HepG2 (cell line): ENCODE results near the gene ZNF217. TPM values are rescaled to one million over a fixed set of nuclear protein-coding genes. Genes with fewer than 3 reads are reported as not detected.

Source experiments
- ELF3 ChIP-seq: IDR thresholded peaks from 2 replicates; pipeline ENCODE4 v1.6.1; 2016; ENCODE audit warnings: missing genetic modification reagents, missing compliant biosample characterization
- LCORL ChIP-seq, 2 experiments: fragments of 450-650 bp in 1 of 2; sonication (generic) in 1 of 2; formaldehyde crosslinking in 1 of 2; IDR thresholded peaks; 2 replicates each; pipeline versions ENCODE4 v1.5.0 to v1.6.1; 2017 to 2020; ENCODE audit warnings: antibody characterized with exemption in 1 of 2, missing genetic modification reagents in 1 of 2
- MIXL1 ChIP-seq: IDR thresholded peaks from 2 replicates; pipeline ENCODE4 v1.6.1; 2016
- SMC3 ChIP-seq: IDR thresholded peaks from 2 replicates; pipeline ENCODE4 v1.6.1; 2011; ENCODE audit warnings: low read length, improper control_type of control experiment
- SOX13 ChIP-seq, 3 experiments: fragments of 450-650 bp in 1 of 3; sonication (generic) in 1 of 3; formaldehyde crosslinking in 1 of 3; IDR thresholded peaks in 2 of 3; conservative IDR thresholded peaks in 1 of 3; 2 replicates each; pipeline versions ENCODE4 v1.5.0 to v1.6.1; 2016 to 2020; ENCODE audit warnings: antibody characterized with exemption in 1 of 3, mild to moderate bottlenecking in 1 of 3, missing compliant biosample characterization in 1 of 3, missing genetic modification reagents in 1 of 3, moderate library complexity in 1 of 3
- SOX6 ChIP-seq, 2 experiments: fragments of 450-650 bp in 1 of 2; sonication (generic) in 1 of 2; formaldehyde crosslinking in 1 of 2; IDR thresholded peaks; 2 replicates each; pipeline versions ENCODE4 v1.4.0 to v1.6.1; 2017 to 2020; ENCODE audit warnings: antibody characterized with exemption in 1 of 2, mild to moderate bottlenecking in 1 of 2, missing genetic modification reagents in 1 of 2
- ZNF331 ChIP-seq: sonication (generic); formaldehyde crosslinking; IDR thresholded peaks from 2 replicates; pipeline ENCODE4 v1.4.0; 2020; ENCODE audit warnings: missing genetic modification reagents
- ZNF614 ChIP-seq: IDR thresholded peaks from 2 replicates; pipeline ENCODE4 v1.6.1; 2018; ENCODE audit warnings: missing biosample characterization, missing genetic modification reagents, inconsistent platforms, borderline replicate concordance
- polyA plus RNA-seq, 8 experiments: library from polyadenylated mRNA; depleted of rRNA in 3 of 8; stranded (reverse) in 7 of 8; unstranded in 1 of 8; fragments of >200 nt; fragmentation: Illumina TruSeq in 4 of 8; extraction: Trizol in 4 of 8; gene quantifications; 2 replicates each; pipeline versions ENCODE4 v1.2.1 to v1.2.3, GENCODE V29; 2011 to 2016; ENCODE audit warnings: low read depth in 4 of 8, missing spikeins in 1 of 8, mixed read lengths in 1 of 8; ENCODE audit not compliant: insufficient read depth in 1 of 8
- total RNA-seq, 5 experiments: library from RNA; depleted of rRNA; stranded (reverse); fragments of >200 nt; fragmentation: Illumina TruSeq; extraction: Trizol; gene quantifications; 2 replicates each; pipeline ENCODE4 v1.2.3, GENCODE V29; 2016; ENCODE audit warnings: low read depth in 1 of 5
- TF ChIP-seq, protein P1 (sequence below): sonication (generic); formaldehyde crosslinking; IDR thresholded peaks from 2 replicates; pipeline ENCODE4 v1.9.0; 2022; ENCODE audit warnings: missing genetic modification reagents, mild to moderate bottlenecking, borderline replicate concordance
- TF ChIP-seq, protein P2 (sequence below): sonication (generic); formaldehyde crosslinking; IDR thresholded peaks from 2 replicates; pipeline ENCODE4 v1.4.0; 2020; ENCODE audit warnings: missing genetic modification reagents, borderline replicate concordance
- TF ChIP-seq, protein P3 (sequence below): sonication (generic); formaldehyde crosslinking; IDR thresholded peaks from 2 replicates; pipeline ENCODE4 v1.4.0; 2020; ENCODE audit warnings: missing genetic modification reagents, borderline replicate concordance
- TF ChIP-seq, protein P4 (sequence below): sonication (generic); formaldehyde crosslinking; IDR thresholded peaks from 2 replicates; pipeline ENCODE4 v1.4.0; 2020; ENCODE audit warnings: missing genetic modification reagents

The ZNF217 gene
- total and polyA plus RNA-seq, 2 of the 13 experiments (the other 11 are each of a cell fraction or from before 2014, with no cell fraction given), result 22.3 to 29.8 TPM

DNA sequence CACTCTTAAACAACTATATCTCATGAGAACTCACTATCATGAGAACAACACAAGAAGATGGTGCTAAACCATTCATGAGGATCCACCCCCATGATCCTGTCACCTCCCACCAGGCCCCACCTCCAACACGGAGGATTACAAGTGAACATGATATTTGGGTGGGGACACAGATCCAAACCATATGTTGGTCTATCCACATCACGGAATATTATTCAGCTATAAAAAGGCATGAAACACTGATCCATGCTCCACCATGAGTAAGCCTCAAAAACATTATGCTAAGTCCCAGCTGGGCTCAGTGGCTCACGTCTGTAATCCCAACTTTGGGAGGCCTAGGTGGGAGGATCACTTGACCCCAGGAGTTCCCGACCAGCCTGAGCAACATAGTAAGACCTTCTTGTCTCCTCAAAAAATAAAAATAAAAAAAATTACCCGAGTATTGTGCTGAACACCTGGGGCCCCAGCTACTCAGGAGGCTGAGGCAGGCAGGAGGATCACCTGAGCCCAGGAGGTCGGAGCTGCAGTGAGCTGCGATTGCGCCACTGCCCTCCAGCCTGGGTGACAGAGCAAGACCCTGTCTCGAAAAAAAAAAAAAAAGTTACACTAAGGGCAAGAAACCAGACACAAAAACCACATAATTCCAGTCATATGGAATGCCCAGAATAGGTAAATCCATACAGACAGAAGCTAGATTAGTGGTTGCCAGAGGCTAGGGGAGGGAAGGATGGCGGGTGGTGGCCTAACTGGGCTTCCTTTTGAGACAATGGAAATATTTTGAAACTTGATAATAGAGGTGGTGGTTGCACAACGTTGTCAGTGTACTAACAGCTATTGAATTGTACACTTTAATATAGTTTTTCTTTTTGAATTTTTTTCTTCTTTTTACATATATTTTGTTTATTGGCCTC is 43.1 kb downstream of the ZNF217 start (continued):
- TF ChIP-seq, protein P1, sequence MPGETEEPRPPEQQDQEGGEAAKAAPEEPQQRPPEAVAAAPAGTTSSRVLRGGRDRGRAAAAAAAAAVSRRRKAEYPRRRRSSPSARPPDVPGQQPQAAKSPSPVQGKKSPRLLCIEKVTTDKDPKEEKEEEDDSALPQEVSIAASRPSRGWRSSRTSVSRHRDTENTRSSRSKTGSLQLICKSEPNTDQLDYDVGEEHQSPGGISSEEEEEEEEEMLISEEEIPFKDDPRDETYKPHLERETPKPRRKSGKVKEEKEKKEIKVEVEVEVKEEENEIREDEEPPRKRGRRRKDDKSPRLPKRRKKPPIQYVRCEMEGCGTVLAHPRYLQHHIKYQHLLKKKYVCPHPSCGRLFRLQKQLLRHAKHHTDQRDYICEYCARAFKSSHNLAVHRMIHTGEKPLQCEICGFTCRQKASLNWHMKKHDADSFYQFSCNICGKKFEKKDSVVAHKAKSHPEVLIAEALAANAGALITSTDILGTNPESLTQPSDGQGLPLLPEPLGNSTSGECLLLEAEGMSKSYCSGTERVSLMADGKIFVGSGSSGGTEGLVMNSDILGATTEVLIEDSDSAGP (CRISPR knock-in tag), result 0 out of 2 replicates have a peak, but pooled peaks have one; percentile 0
- TF ChIP-seq ZNF331 (CRISPR knock-in tag), result peak; percentile 77; the same call in 1 of the 2 replicates
- 0 out of 2 replicates have a peak, but pooled peaks have one; percentile 27 for TF ChIP-seq ZNF614
- peak; percentile 25; the same call in 1 of the 2 replicates for TF ChIP-seq ELF3 (CRISPR knock-in tag)
- no peak for TF ChIP-seq SOX6 (IDR thresholded peaks at IDR 0.05)
- TF ChIP-seq SOX6 (CRISPR knock-in tag; IDR thresholded peaks at IDR 0.05), result peak; percentile 89
- TF ChIP-seq SMC3, result peak; percentile 1; the same call in 1 of the 2 replicates
- TF ChIP-seq MIXL1 (CRISPR knock-in tag), result 0 out of 2 replicates have a peak, but pooled peaks have one; percentile 52
- TF ChIP-seq SOX13 (IDR thresholded peaks at IDR 0.05), result peak; percentile 63
- TF ChIP-seq SOX13 (CRISPR knock-in tag; conservative IDR thresholded peaks at IDR 0.05 in 1 of 2, IDR thresholded peaks at IDR 0.05 in 1 of 2), result peak in 1 of 2 experiments; percentile 92; a peak in 2 of 4 replicates
- TF ChIP-seq, protein P2, sequence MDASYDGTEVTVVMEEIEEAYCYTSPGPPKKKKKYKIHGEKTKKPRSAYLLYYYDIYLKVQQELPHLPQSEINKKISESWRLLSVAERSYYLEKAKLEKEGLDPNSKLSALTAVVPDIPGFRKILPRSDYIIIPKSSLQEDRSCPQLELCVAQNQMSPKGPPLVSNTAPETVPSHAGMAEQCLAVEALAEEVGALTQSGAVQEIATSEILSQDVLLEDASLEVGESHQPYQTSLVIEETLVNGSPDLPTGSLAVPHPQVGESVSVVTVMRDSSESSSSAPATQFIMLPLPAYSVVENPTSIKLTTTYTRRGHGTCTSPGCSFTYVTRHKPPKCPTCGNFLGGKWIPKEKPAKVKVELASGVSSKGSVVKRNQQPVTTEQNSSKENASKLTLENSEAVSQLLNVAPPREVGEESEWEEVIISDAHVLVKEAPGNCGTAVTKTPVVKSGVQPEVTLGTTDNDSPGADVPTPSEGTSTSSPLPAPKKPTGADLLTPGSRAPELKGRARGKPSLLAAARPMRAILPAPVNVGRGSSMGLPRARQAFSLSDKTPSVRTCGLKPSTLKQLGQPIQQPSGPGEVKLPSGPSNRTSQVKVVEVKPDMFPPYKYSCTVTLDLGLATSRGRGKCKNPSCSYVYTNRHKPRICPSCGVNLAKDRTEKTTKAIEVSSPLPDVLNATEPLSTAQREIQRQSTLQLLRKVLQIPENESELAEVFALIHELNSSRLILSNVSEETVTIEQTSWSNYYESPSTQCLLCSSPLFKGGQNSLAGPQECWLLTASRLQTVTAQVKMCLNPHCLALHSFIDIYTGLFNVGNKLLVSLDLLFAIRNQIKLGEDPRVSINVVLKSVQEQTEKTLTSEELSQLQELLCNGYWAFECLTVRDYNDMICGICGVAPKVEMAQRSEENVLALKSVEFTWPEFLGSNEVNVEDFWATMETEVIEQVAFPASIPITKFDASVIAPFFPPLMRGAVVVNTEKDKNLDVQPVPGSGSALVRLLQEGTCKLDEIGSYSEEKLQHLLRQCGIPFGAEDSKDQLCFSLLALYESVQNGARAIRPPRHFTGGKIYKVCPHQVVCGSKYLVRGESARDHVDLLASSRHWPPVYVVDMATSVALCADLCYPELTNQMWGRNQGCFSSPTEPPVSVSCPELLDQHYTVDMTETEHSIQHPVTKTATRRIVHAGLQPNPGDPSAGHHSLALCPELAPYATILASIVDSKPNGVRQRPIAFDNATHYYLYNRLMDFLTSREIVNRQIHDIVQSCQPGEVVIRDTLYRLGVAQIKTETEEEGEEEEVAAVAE (CRISPR knock-in tag), result 0 out of 2 replicates have a peak, but pooled peaks have one; percentile 25
- TF ChIP-seq, protein P3, sequence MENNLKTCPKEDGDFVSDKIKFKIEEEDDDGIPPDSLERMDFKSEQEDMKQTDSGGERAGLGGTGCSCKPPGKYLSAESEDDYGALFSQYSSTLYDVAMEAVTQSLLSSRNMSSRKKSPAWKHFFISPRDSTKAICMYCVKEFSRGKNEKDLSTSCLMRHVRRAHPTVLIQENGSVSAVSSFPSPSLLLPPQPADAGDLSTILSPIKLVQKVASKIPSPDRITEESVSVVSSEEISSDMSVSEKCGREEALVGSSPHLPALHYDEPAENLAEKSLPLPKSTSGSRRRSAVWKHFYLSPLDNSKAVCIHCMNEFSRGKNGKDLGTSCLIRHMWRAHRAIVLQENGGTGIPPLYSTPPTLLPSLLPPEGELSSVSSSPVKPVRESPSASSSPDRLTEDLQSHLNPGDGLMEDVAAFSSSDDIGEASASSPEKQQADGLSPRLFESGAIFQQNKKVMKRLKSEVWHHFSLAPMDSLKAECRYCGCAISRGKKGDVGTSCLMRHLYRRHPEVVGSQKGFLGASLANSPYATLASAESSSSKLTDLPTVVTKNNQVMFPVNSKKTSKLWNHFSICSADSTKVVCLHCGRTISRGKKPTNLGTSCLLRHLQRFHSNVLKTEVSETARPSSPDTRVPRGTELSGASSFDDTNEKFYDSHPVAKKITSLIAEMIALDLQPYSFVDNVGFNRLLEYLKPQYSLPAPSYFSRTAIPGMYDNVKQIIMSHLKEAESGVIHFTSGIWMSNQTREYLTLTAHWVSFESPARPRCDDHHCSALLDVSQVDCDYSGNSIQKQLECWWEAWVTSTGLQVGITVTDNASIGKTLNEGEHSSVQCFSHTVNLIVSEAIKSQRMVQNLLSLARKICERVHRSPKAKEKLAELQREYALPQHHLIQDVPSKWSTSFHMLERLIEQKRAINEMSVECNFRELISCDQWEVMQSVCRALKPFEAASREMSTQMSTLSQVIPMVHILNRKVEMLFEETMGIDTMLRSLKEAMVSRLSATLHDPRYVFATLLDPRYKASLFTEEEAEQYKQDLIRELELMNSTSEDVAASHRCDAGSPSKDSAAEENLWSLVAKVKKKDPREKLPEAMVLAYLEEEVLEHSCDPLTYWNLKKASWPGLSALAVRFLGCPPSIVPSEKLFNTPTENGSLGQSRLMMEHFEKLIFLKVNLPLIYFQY (CRISPR knock-in tag), result 0 out of 2 replicates have a peak, but pooled peaks have one; percentile 63
- TF ChIP-seq LCORL (IDR thresholded peaks at IDR 0.05), result no peak
- TF ChIP-seq LCORL (CRISPR knock-in tag; IDR thresholded peaks at IDR 0.05), result peak; percentile 39; the same call in 1 of the 2 replicates
- TF ChIP-seq, protein P4, sequence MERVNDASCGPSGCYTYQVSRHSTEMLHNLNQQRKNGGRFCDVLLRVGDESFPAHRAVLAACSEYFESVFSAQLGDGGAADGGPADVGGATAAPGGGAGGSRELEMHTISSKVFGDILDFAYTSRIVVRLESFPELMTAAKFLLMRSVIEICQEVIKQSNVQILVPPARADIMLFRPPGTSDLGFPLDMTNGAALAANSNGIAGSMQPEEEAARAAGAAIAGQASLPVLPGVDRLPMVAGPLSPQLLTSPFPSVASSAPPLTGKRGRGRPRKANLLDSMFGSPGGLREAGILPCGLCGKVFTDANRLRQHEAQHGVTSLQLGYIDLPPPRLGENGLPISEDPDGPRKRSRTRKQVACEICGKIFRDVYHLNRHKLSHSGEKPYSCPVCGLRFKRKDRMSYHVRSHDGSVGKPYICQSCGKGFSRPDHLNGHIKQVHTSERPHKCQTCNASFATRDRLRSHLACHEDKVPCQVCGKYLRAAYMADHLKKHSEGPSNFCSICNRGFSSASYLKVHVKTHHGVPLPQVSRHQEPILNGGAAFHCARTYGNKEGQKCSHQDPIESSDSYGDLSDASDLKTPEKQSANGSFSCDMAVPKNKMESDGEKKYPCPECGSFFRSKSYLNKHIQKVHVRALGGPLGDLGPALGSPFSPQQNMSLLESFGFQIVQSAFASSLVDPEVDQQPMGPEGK (CRISPR knock-in tag), result peak; percentile 66; the same call in 1 of the 2 replicates
